ENCODE data around the gene PTPN23. TPM values are rescaled to one million over a fixed set of nuclear protein-coding genes. Genes with fewer than 3 reads are reported as not detected.

Gene PTPN23
- total and polyA plus RNA-seq, 10 of the 15 experiments (the other 5 are each of a cell fraction or from before 2014, with no cell fraction given) = 0.44 to 28.6 (median 4.4) TPM

GRCh38 chr3:47433796-47434195, 53.0 kb downstream of the PTPN23 start (continued):
- TF ChIP-seq, protein P1, sequence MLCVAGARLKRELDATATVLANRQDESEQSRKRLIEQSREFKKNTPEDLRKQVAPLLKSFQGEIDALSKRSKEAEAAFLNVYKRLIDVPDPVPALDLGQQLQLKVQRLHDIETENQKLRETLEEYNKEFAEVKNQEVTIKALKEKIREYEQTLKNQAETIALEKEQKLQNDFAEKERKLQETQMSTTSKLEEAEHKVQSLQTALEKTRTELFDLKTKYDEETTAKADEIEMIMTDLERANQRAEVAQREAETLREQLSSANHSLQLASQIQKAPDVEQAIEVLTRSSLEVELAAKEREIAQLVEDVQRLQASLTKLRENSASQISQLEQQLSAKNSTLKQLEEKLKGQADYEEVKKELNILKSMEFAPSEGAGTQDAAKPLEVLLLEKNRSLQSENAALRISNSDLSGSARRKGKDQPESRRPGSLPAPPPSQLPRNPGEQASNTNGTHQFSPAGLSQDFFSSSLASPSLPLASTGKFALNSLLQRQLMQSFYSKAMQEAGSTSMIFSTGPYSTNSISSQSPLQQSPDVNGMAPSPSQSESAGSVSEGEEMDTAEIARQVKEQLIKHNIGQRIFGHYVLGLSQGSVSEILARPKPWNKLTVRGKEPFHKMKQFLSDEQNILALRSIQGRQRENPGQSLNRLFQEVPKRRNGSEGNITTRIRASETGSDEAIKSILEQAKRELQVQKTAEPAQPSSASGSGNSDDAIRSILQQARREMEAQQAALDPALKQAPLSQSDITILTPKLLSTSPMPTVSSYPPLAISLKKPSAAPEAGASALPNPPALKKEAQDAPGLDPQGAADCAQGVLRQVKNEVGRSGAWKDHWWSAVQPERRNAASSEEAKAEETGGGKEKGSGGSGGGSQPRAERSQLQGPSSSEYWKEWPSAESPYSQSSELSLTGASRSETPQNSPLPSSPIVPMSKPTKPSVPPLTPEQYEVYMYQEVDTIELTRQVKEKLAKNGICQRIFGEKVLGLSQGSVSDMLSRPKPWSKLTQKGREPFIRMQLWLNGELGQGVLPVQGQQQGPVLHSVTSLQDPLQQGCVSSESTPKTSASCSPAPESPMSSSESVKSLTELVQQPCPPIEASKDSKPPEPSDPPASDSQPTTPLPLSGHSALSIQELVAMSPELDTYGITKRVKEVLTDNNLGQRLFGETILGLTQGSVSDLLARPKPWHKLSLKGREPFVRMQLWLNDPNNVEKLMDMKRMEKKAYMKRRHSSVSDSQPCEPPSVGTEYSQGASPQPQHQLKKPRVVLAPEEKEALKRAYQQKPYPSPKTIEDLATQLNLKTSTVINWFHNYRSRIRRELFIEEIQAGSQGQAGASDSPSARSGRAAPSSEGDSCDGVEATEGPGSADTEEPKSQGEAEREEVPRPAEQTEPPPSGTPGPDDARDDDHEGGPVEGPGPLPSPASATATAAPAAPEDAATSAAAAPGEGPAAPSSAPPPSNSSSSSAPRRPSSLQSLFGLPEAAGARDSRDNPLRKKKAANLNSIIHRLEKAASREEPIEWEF (IDR thresholded peaks at IDR 0.05; ENCODE audit: insufficient replicate concordance, low read depth, low read length) = no peak
- TF ChIP-seq NFYA (IDR thresholded peaks at IDR 0.05; ENCODE audit: borderline replicate concordance, low read depth, low read length) = no peak
- TF ChIP-seq NFIC (IDR thresholded peaks at IDR 0.05; ENCODE audit: low read depth, low read length) = no peak
- no peak for TF ChIP-seq MXI1 (IDR thresholded peaks at IDR 0.05; ENCODE audit: low read depth, low read length)
- TF ChIP-seq NR2F1 (conservative IDR thresholded peaks at IDR 0.05) = no peak
- TF ChIP-seq RAD21 (IDR thresholded peaks at IDR 0.05; ENCODE audit: insufficient read depth, low read depth, low read length) = no peak
- no peak for TF ChIP-seq CHD2 (IDR thresholded peaks at IDR 0.05; ENCODE audit: borderline replicate concordance, low read depth, low read length)

DNA sequence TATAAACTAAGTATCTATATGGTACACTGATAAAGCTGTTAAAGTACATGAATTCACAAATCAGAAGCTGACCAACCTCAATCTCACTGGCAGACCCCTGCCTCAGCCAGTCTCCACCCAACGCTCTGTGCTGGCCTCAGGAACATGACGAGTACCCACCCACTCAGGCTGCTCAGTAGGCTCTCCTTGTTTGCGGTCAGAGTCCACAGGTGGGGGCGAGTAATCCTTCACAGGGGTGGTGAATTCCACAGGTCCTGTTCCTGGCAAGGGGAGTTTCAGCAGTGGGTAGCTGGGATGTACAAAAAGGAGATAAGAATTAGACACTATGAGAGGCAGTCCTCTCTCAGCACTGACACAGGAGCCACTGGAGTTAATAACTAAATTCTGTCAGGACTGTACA, 54.0 kb downstream of the PTPN23 start:
- peaks cover 12 to 23% of the 10 kb centered on the region in 2 experiments; a peak in 3 of 4 replicates for H3K36me3 ChIP-seq (ENCODE audit: control insufficient read depth in 2 of 2, insufficient read depth in 2 of 2, low read length in 1 of 2)
- H3K4me1 ChIP-seq (ENCODE audit: control insufficient read depth, insufficient read depth, low read length) = no peaks in the 10 kb centered on the region
- H2AFZ ChIP-seq (ENCODE audit: control insufficient read depth, low read depth, low read length) = no peak overlapping the region
- no peak overlapping the region for H3K4me2 ChIP-seq (ENCODE audit: control insufficient read depth, insufficient read depth)
- ATAC-seq (no peak), FAIRE-seq (no peak), DNase-seq (ENCODE audit: low read depth, low spot score) (no peak)
- ChIA-PET SMC1A (ENCODE audit: uncharacterized antibody, unreplicated experiment) (no interaction called here), RAD21 (ENCODE audit: unreplicated experiment) (interaction anchor here (1.5 kb wide), 1 partner anchor 14 kb away, joined by 4 read pairs; no protein-coding TSS in a partner anchor), POLR2A (no interaction called here), CTCF (interaction anchor here (3.9 kb wide), 1 partner anchor 13 kb away, joined by 21 read pairs; no protein-coding TSS in a partner anchor)
- WGBS (ENCODE audit: insufficient coverage, insufficient replicate concordance, low lambda C conversion rate, missing lambda C conversion rate) = 88% methylated on average over 4 of the region's 4 CpGs
- no peaks in the 10 kb centered on the region; the same call in 1 of the 2 replicates for H4K20me1 ChIP-seq (ENCODE audit: control insufficient read depth, insufficient read depth)
- no peaks in the 10 kb centered on the region for H3K9me3 ChIP-seq (replicated peaks; ENCODE audit: control insufficient read depth, insufficient read depth, low read length)
- BruUV-seq (replicated peaks) = no TSS peak
- intact Hi-C loops (cut with micrococcal nuclease; ENCODE audit: unreplicated experiment) (no loop called here), in situ Hi-C loops (cut with MboI) (no loop called here)
- H3K79me2 ChIP-seq (ENCODE audit: control insufficient read depth, insufficient read depth, low read length) = no peaks in the 10 kb centered on the region
- TF ChIP-seq MYB (IDR thresholded peaks at IDR 0.05; ENCODE audit: borderline replicate concordance, low read depth, low read length) (no peak), RCOR1 (conservative IDR thresholded peaks at IDR 0.05; ENCODE audit: low read depth, low read length) (no peak)
- no peak overlapping the region for H3K4me3 ChIP-seq
- H3K27ac ChIP-seq (ENCODE audit: control insufficient read depth, insufficient read depth) = no peak overlapping the region
- no peak overlapping the region for H3K9ac ChIP-seq (ENCODE audit: control insufficient read depth, insufficient read depth, low read length)
- no peaks in the 10 kb centered on the region for H3K27me3 ChIP-seq (replicated peaks in 1 of 2; ENCODE audit: control insufficient read depth in 2 of 2, insufficient read depth in 2 of 2, low read length in 1 of 2)
